ENCODE results near the gene AGAP1.

DNA sequence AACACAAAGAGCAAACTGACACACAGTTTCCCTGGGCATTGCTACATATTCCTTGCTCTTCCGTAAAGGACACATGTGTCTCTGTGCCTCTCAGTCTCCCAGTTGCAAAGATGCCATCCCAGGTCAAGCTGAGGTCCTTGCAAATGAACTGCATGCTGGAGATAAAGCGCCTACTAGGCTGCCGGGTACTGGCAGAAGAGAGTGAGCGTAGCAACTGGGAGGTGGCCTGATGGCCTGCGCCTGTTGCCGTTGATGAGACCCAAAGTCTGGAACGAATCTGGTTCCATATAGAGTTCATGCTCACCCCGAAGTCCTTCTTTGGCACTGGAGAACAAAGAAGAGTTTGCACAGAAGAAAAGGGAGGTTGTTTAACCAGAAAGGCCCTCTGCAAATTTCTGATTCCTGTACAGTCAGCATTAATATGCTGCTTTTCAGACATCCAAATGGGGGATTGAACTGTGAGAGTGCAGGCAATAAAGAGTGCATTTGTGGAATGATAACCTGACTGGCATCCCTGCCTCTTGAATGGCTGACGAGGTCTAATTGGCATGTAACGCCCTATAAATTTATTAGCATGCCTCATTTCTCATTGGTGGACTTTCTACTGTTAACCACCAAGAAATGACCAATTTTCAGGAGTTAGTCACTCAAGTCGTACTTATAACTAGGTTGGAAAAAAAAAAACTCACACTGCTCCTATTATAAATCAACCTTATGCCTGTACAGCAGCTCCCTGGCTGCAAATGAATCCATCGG lies 595.6 kb downstream of the AGAP1 start:
- TF ChIP-seq, protein P1, sequence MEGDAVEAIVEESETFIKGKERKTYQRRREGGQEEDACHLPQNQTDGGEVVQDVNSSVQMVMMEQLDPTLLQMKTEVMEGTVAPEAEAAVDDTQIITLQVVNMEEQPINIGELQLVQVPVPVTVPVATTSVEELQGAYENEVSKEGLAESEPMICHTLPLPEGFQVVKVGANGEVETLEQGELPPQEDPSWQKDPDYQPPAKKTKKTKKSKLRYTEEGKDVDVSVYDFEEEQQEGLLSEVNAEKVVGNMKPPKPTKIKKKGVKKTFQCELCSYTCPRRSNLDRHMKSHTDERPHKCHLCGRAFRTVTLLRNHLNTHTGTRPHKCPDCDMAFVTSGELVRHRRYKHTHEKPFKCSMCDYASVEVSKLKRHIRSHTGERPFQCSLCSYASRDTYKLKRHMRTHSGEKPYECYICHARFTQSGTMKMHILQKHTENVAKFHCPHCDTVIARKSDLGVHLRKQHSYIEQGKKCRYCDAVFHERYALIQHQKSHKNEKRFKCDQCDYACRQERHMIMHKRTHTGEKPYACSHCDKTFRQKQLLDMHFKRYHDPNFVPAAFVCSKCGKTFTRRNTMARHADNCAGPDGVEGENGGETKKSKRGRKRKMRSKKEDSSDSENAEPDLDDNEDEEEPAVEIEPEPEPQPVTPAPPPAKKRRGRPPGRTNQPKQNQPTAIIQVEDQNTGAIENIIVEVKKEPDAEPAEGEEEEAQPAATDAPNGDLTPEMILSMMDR (IDR thresholded peaks at IDR 0.05): no peak
- TF ChIP-seq EP300 (IDR thresholded peaks at IDR 0.05): no peak
- TF ChIP-seq POLR2A (IDR thresholded peaks at IDR 0.05): no peak
